Measurements from ENCODE around the gene QRICH2. TPM values are rescaled to one million over a fixed set of nuclear protein-coding genes. Genes with fewer than 3 reads are reported as not detected.
"Not testable (repeated sequence)": the region's sequence is repeated elsewhere in the genome, so short reads cannot be mapped to it uniquely, and the experiment has no call there.

Gene QRICH2
- total RNA-seq, 4 donors from 2014 or later = 1.2 to 1.8 (median 1.6) TPM

- ATAC-seq (ENCODE audit: low FRiP score) (no peak), DNase-seq (ENCODE audit: low spot score) (no peak)
- no peak for TF ChIP-seq CTCF (IDR thresholded peaks at IDR 0.05)
Observed at GRCh38 chr17:76237859-76238313, 70.2 kb downstream of the QRICH2 start.

GRCh38 chr17:76236603-76237002 lies 71.5 kb downstream of the QRICH2 start:
- ATAC-seq (ENCODE audit: low FRiP score) (no peak), DNase-seq (ENCODE audit: low spot score) (no peak)
- no peak for TF ChIP-seq CTCF (IDR thresholded peaks at IDR 0.05)

GRCh38 chr17:76235883-76236282 lies 72.2 kb downstream of the QRICH2 start:
- ATAC-seq (ENCODE audit: low FRiP score) = no peak
- no peak for TF ChIP-seq CTCF (IDR thresholded peaks at IDR 0.05)
- DNase-seq (ENCODE audit: low spot score) = no peak

GRCh38 chr17:76234354-76234679 lies 73.8 kb downstream of the QRICH2 start:
- ATAC-seq (ENCODE audit: low FRiP score) (no peak), DNase-seq (ENCODE audit: low spot score) (no peak)
- no peak for TF ChIP-seq CTCF (IDR thresholded peaks at IDR 0.05)

GRCh38 chr17:76233588-76234353 lies 74.3 kb downstream of the QRICH2 start:
- no peak for TF ChIP-seq CTCF (IDR thresholded peaks at IDR 0.05)
- ATAC-seq (ENCODE audit: low FRiP score) = no peak

GRCh38 chr17:76232342-76232741 lies 75.7 kb downstream of the QRICH2 start:
- DNase-seq (ENCODE audit: low spot score) (no peak), ATAC-seq (ENCODE audit: low FRiP score) (no peak)
- TF ChIP-seq CTCF (IDR thresholded peaks at IDR 0.05) = no peak

More at GRCh38 chr17:76233588-76234353, 74.3 kb downstream of the QRICH2 start:
- DNase-seq (ENCODE audit: low spot score) = no peak

- ATAC-seq (ENCODE audit: low FRiP score); DNase-seq (ENCODE audit: low spot score): not testable (repeated sequence)
Observed at GRCh38 chr17:76226749-76227148, 81.3 kb downstream of the QRICH2 start.

- DNase-seq (ENCODE audit: low spot score); ATAC-seq (ENCODE audit: low FRiP score): not testable (repeated sequence)
Observed at GRCh38 chr17:76225373-76226086, 82.5 kb downstream of the QRICH2 start.

Data from omental fat pad (tissue), 4 donors.